ENCODE data around the gene DOK4. TPM values are rescaled to one million over a fixed set of nuclear protein-coding genes. Genes with fewer than 3 reads are reported as not detected.

The DOK4 gene
- polyA plus RNA-seq (2012; ENCODE audit: insufficient read depth, insufficient read length, low read depth): 342 TPM

GRCh38 chr16:57485916-57486857 lies at the start of gene DOK4:
Gene DOK4, minus strand, starts transcription at chr16:57486493. Its CDS starts 6,986 bp downstream, at chr16:57479507.
- H3K4me3 ChIP-seq (ENCODE audit: low read depth, low read length): peak within 1 kb of the TSS; percentile 99
- peaks cover 11% of the 10 kb centered on the region; the same call in 1 of the 2 replicates for H3K4me1 ChIP-seq
- H3K36me3 ChIP-seq: peaks cover 44% of the 10 kb centered on the region
- peak; percentile 92 for DNase-seq
- TF ChIP-seq CTCF (IDR thresholded peaks at IDR 0.05; ENCODE audit: low read depth, low read length): no peak
- H3K27me3 ChIP-seq: no peaks in the 10 kb centered on the region
- no peaks in the 10 kb centered on the region for H3K9me3 ChIP-seq

- Histone ChIP-seq H3K4me3 (ENCODE audit: low read depth, low read length) (peak overlapping the region; percentile 76), H3K9me3 (no peaks in the 10 kb centered on the region), H3K36me3 (no peaks in the 10 kb centered on the region), H3K27me3 (no peaks in the 10 kb centered on the region), H3K4me1 (peaks cover 19% of the 10 kb centered on the region)
- peak; percentile 23 for TF ChIP-seq CTCF (IDR thresholded peaks at IDR 0.05; ENCODE audit: low read depth, low read length)
- peak; percentile 94 for DNase-seq
Measured at GRCh38 chr16:57535680-57536305, 49.5 kb upstream of the DOK4 start.

DNA sequence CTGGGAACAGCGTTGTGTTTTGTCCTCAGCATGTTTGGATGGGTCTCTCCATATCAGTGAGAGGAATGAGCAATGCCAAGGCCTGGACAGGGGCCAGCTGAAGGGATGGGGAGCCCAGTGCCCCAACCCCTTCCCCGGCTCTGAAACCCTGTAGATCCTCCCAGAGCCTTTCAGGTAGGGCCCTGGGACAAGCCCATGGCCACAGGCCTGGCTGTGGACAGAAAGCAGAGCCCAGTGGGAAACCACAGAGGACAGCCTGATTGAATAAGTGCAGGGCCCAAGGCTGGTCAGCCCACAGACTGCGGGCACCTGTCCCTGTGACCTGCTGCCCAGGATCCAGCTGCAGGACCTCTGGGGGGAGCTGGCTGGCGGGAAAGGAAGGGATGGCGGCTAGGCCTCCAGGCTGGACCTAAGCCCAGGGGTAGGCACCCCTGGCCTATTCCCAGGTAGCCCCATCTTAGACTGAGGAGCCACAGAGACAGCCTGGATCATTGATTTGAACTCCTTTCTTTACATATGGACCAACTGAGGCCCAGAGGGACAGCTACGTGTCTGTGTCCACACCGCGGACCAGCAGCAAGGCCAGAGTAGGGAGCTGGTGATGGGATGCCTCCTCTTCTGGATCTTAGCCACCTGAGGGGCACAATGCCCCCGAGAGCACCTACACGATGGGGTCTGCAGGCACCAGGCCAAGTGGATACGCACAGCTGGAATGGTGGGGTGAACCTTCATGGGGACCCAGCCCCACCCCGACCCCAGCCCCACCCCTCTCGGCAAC lies 48.8 kb upstream of the DOK4 start:
- TF ChIP-seq CTCF (IDR thresholded peaks at IDR 0.05; ENCODE audit: low read depth, low read length): no peak
- no peak for DNase-seq
- peaks cover 19% of the 10 kb centered on the region for H3K4me1 ChIP-seq

GRCh38 chr16:57534337-57534880 lies 48.1 kb upstream of the DOK4 start:
- TF ChIP-seq CTCF (IDR thresholded peaks at IDR 0.05; ENCODE audit: low read depth, low read length): no peak

More for the DNA sequence above, 48.8 kb upstream of the DOK4 start:
- no peaks in the 10 kb centered on the region for H3K27me3 ChIP-seq
- H3K4me3 ChIP-seq (ENCODE audit: low read depth, low read length): peak overlapping the region; percentile 76
- H3K9me3 ChIP-seq: no peaks in the 10 kb centered on the region
- no peaks in the 10 kb centered on the region for H3K36me3 ChIP-seq

DNA sequence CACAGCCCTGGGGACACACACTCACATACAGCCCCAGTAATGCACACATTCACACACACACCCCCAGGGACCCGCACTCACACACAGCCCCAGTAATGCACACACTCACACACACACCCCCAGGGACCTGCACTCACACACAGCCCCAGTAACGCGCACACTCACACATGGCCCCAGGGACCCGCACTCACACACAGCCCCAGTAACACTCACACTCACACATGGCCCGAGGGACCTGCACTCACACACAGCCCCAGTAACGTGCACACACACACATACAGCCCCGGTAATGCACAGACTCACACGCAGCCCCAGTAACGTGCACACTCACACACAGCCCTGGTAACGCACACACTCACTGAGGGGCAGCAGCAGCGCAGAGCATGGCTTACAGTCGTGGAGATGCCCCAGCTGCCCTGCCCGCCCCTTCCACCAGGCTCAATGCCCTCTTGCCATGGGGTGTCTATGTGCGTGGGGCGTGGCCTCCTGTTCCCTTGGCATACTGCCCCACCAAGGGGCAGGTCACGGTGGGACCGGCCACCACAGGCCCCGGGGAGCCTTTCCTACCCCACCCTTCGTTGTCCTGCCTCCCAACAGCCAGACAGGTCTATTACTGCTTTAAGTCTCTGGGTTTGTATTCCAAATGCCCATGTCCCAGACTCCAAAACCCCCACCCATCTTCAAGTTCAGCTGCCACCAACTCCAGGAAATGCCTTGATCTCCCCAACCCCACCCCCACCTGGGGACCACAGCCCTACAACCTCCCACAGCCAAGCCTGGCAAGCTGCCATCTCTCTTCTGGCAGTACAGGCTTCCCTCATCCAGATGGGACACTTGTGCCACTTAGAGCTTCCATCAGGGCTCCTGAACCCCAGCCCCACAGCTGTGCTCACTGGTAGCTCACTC lies 47.4 kb upstream of the DOK4 start:
- no peak for TF ChIP-seq CTCF (IDR thresholded peaks at IDR 0.05; ENCODE audit: low read depth, low read length)
- Histone ChIP-seq H3K36me3 (no peaks in the 10 kb centered on the region), H3K4me1 (peaks cover 22% of the 10 kb centered on the region), H3K27me3 (no peaks in the 10 kb centered on the region), H3K4me3 (ENCODE audit: low read depth, low read length) (no peak overlapping the region), H3K9me3 (no peaks in the 10 kb centered on the region)
- DNase-seq: peak; percentile 81

More at GRCh38 chr16:57534337-57534880, 48.1 kb upstream of the DOK4 start:
- H3K4me1 ChIP-seq: peaks cover 22% of the 10 kb centered on the region
- no peaks in the 10 kb centered on the region for H3K27me3 ChIP-seq
- no peaks in the 10 kb centered on the region for H3K36me3 ChIP-seq
- H3K4me3 ChIP-seq (ENCODE audit: low read depth, low read length): no peak overlapping the region
- no peak for DNase-seq
- no peaks in the 10 kb centered on the region for H3K9me3 ChIP-seq

All from BE2C (cell line).